GM12873 (cell line): ENCODE data around the gene TSPAN18.

Experiments
- CTCF ChIP-seq: IDR thresholded peaks from 2 replicates; pipeline ENCODE4 v1.5.1; 2012; ENCODE audit warnings: low read depth, mild to moderate bottlenecking, moderate library complexity, low read length, control low read depth; ENCODE audit not compliant: insufficient read depth; ENCODE audit errors: missing control alignments

The TSPAN18 gene

GRCh38 chr11:44775985-44776446 is 49.3 kb downstream of the TSPAN18 start:
- no peak for TF ChIP-seq CTCF

GRCh38 chr11:44776551-44777208 is 49.9 kb downstream of the TSPAN18 start:
- TF ChIP-seq CTCF, result no peak

GRCh38 chr11:44777209-44778194 is 50.7 kb downstream of the TSPAN18 start:
- TF ChIP-seq CTCF, result no peak

- TF ChIP-seq CTCF, result no peak
Observed at GRCh38 chr11:44778195-44779100, 51.7 kb downstream of the TSPAN18 start.

- no peak for TF ChIP-seq CTCF
Observed at GRCh38 chr11:44779736-44780520, 53.2 kb downstream of the TSPAN18 start.

GRCh38 chr11:44780940-44781631 is 54.3 kb downstream of the TSPAN18 start:
- no peak for TF ChIP-seq CTCF
